ENCODE measurements around the gene TAP1. TPM values are rescaled to one million over a fixed set of nuclear protein-coding genes. Genes with fewer than 3 reads are reported as not detected.

The TAP1 gene
- total and polyA plus RNA-seq, 2 of the 8 experiments (the other 6 are each of a cell fraction or from before 2014, with no cell fraction given) = 16.8 to 22.0 TPM

DNA sequence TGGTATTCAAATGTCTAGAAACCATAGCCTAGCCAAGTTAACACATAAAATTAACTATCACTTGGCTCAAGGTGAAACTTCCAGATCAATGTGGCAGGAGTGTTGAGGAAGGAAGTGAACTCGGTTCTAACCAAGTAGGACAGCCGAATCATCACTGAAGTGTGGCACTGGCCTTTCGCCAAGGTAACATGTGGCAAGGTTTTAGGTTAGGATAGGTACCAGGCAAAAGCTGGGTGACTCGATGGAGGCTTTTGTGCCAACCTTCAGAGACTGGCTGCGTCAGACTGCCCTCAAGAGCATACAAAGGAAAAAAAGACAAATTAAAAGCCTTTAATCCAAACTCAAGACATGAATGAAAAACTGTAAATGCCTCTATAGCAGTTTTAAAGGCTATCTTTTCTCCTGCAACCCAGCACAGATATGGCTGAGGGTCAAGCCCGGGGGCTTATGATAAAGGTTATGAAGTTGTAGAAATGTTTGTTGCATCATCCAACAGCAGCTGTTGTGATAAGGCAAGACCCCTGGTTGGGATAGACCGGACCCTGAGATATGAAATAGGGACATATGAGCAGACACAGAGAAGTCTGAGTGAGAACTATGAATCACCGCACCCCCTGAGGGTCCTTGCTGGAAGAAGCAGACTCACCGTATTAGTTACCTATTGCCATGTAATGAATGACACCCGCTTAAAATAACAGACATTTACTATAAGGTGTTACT lies 12.4 kb upstream of the TAP1 start (continued):
- TF ChIP-seq, protein P1, sequence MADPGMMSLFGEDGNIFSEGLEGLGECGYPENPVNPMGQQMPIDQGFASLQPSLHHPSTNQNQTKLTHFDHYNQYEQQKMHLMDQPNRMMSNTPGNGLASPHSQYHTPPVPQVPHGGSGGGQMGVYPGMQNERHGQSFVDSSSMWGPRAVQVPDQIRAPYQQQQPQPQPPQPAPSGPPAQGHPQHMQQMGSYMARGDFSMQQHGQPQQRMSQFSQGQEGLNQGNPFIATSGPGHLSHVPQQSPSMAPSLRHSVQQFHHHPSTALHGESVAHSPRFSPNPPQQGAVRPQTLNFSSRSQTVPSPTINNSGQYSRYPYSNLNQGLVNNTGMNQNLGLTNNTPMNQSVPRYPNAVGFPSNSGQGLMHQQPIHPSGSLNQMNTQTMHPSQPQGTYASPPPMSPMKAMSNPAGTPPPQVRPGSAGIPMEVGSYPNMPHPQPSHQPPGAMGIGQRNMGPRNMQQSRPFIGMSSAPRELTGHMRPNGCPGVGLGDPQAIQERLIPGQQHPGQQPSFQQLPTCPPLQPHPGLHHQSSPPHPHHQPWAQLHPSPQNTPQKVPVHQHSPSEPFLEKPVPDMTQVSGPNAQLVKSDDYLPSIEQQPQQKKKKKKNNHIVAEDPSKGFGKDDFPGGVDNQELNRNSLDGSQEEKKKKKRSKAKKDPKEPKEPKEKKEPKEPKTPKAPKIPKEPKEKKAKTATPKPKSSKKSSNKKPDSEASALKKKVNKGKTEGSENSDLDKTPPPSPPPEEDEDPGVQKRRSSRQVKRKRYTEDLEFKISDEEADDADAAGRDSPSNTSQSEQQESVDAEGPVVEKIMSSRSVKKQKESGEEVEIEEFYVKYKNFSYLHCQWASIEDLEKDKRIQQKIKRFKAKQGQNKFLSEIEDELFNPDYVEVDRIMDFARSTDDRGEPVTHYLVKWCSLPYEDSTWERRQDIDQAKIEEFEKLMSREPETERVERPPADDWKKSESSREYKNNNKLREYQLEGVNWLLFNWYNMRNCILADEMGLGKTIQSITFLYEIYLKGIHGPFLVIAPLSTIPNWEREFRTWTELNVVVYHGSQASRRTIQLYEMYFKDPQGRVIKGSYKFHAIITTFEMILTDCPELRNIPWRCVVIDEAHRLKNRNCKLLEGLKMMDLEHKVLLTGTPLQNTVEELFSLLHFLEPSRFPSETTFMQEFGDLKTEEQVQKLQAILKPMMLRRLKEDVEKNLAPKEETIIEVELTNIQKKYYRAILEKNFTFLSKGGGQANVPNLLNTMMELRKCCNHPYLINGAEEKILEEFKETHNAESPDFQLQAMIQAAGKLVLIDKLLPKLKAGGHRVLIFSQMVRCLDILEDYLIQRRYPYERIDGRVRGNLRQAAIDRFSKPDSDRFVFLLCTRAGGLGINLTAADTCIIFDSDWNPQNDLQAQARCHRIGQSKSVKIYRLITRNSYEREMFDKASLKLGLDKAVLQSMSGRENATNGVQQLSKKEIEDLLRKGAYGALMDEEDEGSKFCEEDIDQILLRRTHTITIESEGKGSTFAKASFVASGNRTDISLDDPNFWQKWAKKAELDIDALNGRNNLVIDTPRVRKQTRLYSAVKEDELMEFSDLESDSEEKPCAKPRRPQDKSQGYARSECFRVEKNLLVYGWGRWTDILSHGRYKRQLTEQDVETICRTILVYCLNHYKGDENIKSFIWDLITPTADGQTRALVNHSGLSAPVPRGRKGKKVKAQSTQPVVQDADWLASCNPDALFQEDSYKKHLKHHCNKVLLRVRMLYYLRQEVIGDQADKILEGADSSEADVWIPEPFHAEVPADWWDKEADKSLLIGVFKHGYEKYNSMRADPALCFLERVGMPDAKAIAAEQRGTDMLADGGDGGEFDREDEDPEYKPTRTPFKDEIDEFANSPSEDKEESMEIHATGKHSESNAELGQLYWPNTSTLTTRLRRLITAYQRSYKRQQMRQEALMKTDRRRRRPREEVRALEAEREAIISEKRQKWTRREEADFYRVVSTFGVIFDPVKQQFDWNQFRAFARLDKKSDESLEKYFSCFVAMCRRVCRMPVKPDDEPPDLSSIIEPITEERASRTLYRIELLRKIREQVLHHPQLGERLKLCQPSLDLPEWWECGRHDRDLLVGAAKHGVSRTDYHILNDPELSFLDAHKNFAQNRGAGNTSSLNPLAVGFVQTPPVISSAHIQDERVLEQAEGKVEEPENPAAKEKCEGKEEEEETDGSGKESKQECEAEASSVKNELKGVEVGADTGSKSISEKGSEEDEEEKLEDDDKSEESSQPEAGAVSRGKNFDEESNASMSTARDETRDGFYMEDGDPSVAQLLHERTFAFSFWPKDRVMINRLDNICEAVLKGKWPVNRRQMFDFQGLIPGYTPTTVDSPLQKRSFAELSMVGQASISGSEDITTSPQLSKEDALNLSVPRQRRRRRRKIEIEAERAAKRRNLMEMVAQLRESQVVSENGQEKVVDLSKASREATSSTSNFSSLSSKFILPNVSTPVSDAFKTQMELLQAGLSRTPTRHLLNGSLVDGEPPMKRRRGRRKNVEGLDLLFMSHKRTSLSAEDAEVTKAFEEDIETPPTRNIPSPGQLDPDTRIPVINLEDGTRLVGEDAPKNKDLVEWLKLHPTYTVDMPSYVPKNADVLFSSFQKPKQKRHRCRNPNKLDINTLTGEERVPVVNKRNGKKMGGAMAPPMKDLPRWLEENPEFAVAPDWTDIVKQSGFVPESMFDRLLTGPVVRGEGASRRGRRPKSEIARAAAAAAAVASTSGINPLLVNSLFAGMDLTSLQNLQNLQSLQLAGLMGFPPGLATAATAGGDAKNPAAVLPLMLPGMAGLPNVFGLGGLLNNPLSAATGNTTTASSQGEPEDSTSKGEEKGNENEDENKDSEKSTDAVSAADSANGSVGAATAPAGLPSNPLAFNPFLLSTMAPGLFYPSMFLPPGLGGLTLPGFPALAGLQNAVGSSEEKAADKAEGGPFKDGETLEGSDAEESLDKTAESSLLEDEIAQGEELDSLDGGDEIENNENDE (IDR thresholded peaks at IDR 0.05; ENCODE audit: insufficient replicate concordance, low read length) = no peak
- no peak for TF ChIP-seq HDAC2 (IDR thresholded peaks at IDR 0.05; ENCODE audit: borderline replicate concordance in 1 of 2, low read depth in 2 of 2, low read length in 2 of 2)
- TF ChIP-seq, protein P2, sequence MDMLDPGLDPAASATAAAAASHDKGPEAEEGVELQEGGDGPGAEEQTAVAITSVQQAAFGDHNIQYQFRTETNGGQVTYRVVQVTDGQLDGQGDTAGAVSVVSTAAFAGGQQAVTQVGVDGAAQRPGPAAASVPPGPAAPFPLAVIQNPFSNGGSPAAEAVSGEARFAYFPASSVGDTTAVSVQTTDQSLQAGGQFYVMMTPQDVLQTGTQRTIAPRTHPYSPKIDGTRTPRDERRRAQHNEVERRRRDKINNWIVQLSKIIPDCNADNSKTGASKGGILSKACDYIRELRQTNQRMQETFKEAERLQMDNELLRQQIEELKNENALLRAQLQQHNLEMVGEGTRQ (IDR thresholded peaks at IDR 0.05; ENCODE audit: low read length) = no peak
- no peak for TF ChIP-seq YY1 (IDR thresholded peaks at IDR 0.05; ENCODE audit: low read depth, low read length)
- no peak for TF ChIP-seq KDM1A (IDR thresholded peaks at IDR 0.05; ENCODE audit: borderline replicate concordance, low read length)
- TF ChIP-seq SP2 (IDR thresholded peaks at IDR 0.05; ENCODE audit: low read length) = no peak
- TF ChIP-seq SP4 (IDR thresholded peaks at IDR 0.05; ENCODE audit: low read length) = no peak

Measured in H1 (cell line).